Effector memory CD8-positive, alpha-beta T cell (primary cell): ENCODE results near the gene COPS9.

ENCODE experiments used
- ATAC-seq: fragments of 150-1000 bp; cut with Tn5 transposase; replicated peaks from 2 replicates; pipeline ENCODE4 v1.10.0; 2021; ENCODE audit warnings: mild to moderate bottlenecking, moderate library complexity
- DNase-seq, 3 experiments: peaks; one replicate each; pipeline ENCODE4 v3.0.0; 2021
- H3K27ac Mint-ChIP-seq, 2 donors: one replicate each; pipeline ENCODE4 v1.8.0; 2022; ENCODE audit warnings: mild to moderate bottlenecking in 2 of 2, mixed read lengths in 2 of 2, moderate library complexity in 2 of 2
- H3K27me3 Mint-ChIP-seq, 2 donors: one replicate each; pipeline ENCODE4 v1.8.0; 2022; ENCODE audit warnings: mixed read lengths in 2 of 2
- H3K36me3 Mint-ChIP-seq: one replicate; pipeline ENCODE4 v1.8.0; 2022; ENCODE audit warnings: mild to moderate bottlenecking, moderate library complexity, mixed read lengths; ENCODE audit not compliant: insufficient read depth
- H3K4me1 Mint-ChIP-seq, 2 donors: one replicate each; pipeline ENCODE4 v1.8.0; 2022; ENCODE audit warnings: low read depth in 2 of 2, mixed read lengths in 2 of 2
- H3K4me3 Mint-ChIP-seq, 2 donors: one replicate each; pipeline ENCODE4 v1.8.0; 2022; ENCODE audit warnings: mild to moderate bottlenecking in 2 of 2, mixed read lengths in 2 of 2, moderate library complexity in 2 of 2
- H3K9me3 Mint-ChIP-seq, 2 donors: one replicate each; pipeline ENCODE4 v1.8.0; 2022; ENCODE audit warnings: mixed read lengths in 2 of 2

Gene COPS9

DNA sequence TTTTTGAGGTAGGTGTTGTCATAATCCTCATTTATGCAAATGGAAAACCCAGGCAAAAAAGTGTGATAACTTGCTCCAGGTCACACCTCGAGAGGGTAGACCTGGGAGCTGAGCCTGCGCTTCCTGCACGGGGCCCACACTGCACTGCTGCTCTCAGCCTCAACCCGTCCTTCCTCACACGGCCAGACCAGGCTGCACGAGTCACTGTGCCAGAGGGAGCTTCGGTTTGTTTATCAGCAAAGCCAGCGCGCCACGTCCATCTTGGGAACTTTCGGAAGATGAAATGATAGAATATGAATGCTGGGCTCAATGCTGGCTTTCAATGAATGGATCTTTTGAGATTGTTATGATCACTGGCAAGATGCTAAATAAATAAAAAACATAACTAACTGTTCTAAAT, 14.4 kb downstream of the COPS9 start:
- H3K4me3 Mint-ChIP-seq: no peak overlapping the region
- DNase-seq (no peak), ATAC-seq (no peak)
- H3K36me3 Mint-ChIP-seq: no peaks in the 10 kb centered on the region
- H3K27me3 Mint-ChIP-seq: no peaks in the 10 kb centered on the region
- H3K27ac Mint-ChIP-seq: no peak overlapping the region
- no peaks in the 10 kb centered on the region for H3K9me3 Mint-ChIP-seq
- H3K4me1 Mint-ChIP-seq: no peaks in the 10 kb centered on the region

- DNase-seq (no peak), ATAC-seq (no peak)
- Mint-ChIP-seq H3K9me3 (no peaks in the 10 kb centered on the region), H3K36me3 (no peaks in the 10 kb centered on the region), H3K27me3 (peaks cover 3 to 4% of the 10 kb centered on the region in 2 donors), H3K27ac (no peak overlapping the region), H3K4me1 (no peaks in the 10 kb centered on the region), H3K4me3 (no peak overlapping the region)
These were observed 14.9 kb downstream of the COPS9 start for GRCh38 chr2:240121190-240121589.

DNA sequence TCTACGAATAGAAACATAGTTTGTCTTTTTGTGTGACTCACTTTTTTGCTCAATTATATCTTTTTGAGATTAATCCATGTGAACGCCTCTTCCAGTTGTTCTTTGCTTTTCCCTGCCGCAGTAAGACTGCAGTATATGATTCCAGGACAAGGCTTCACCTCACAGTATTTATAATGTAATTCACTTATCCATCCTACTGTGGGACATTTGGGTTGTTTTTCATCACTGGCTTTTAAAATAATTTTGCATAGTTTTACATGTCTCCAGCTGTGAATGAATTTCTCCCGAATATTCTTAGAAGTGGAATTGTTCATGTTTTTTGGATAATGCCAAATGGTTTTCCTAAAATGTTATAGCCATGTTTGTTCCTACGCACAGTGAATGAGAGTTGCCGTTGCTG, 21.9 kb downstream of the COPS9 start:
- Mint-ChIP-seq H3K36me3 (no peaks in the 10 kb centered on the region), H3K4me3 (no peak overlapping the region), H3K4me1 (no peaks in the 10 kb centered on the region), H3K27me3 (peaks cover 32 to 64% of the 10 kb centered on the region in 2 donors), H3K9me3 (no peaks in the 10 kb centered on the region), H3K27ac (no peak overlapping the region)
- DNase-seq (no peak), ATAC-seq (no peak)

DNA sequence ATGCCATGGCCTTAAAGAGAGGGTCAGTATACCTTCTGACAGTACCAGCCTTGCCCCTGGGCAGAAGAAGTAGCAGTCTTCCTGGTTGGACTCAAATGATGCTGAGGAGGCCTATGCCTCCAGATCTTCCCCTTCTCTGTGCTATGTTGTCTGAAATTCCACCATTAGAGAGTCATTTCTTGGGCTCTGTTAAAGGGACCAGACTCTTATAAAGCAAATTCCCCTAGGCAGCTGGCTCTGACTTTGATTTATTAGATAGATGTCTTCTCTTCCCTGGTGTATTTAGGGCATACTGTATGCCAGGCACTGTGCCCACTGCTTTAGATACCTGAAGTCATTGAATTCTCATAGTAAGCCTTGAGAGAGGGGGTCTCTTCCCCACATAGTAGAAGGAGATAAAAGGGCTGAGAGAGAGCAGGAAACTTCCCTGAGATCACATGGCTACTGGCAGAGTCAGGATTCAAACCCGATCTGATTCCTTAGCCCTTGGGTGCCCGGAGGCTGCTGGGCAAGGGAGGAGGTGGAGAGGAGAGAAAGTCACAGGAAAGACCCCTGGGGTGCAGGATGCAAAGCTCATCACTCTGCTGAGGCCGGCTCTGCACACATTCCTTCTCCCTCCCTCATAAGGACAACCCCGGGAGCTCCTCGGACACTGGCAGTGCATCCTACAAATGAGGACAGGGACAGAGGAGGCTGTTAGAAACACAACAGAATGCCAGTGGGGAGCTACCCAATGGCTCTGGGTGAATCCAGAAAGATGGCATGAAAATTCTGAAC, 23.0 kb downstream of the COPS9 start:
- no peak for ATAC-seq
- Mint-ChIP-seq H3K27me3 (peaks cover 34 to 72% of the 10 kb centered on the region in 2 donors), H3K9me3 (no peaks in the 10 kb centered on the region), H3K27ac (no peak overlapping the region), H3K4me3 (no peak overlapping the region), H3K36me3 (no peaks in the 10 kb centered on the region), H3K4me1 (no peaks in the 10 kb centered on the region)
- DNase-seq: no peak

DNA sequence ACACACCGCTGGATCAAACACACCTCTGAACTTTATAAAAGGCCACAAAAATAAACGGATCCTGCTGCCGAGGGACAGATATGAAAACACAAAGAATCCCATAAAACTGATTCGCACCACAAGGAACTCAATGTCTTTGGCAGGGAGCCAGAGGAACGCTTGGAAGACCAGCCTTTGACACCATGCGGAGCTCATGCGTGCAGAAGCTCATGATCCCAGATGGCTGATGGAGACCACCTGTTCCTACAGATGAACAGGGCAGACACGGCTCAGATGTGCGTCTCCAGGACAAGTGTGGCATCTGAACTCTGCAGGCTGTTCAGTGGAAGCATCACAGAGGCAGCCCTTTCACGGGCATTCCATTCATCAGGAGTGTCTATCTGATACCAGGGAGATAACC, 24.9 kb downstream of the COPS9 start:
- Mint-ChIP-seq H3K36me3 (no peaks in the 10 kb centered on the region), H3K4me1 (no peaks in the 10 kb centered on the region), H3K9me3 (no peaks in the 10 kb centered on the region), H3K27me3 (peaks cover 42 to 83% of the 10 kb centered on the region in 2 donors), H3K27ac (no peak overlapping the region), H3K4me3 (no peak overlapping the region)
- ATAC-seq: no peak
- DNase-seq: no peak

DNA sequence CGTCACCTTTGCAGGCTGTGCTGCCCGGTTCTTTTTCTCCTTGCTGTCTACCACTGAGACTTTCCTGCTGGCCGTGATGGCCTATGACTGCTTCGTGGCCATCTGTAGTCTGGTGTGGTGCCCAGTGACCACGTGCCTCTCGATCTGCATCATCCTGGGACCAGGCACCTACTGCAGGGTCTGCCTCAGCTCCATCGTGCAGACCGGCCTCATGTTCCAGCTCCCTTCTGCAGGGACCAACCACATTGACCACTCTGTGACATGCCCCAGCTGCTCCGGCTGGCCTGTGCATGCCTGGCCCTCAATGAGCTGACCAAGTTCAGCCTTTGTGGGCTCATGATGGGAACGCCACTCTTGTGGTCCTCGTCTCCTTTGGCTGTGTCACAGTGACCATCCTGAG, 26.7 kb downstream of the COPS9 start:
- no peak for ATAC-seq

DNA sequence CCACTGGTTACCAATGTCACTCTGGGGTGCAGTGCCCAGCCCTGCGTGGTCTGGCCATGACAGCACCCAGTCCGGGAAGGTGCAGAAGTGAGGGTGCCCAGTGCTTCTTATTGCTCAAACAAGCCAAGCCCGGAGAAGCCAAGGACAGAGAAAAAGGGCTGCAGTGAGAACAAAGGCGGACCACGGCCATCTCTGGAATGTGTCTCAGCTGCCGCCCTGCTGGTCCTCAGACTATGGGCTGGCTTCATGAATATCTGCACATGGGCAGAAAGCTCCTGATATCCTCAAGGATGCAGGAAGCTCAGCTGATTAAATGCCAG, 28.7 kb downstream of the COPS9 start:
- no peaks in the 10 kb centered on the region for H3K9me3 Mint-ChIP-seq

More for the DNA sequence above, 26.7 kb downstream of the COPS9 start:
- Mint-ChIP-seq H3K36me3 (no peaks in the 10 kb centered on the region), H3K4me3 (no peak overlapping the region), H3K27me3 (peaks cover 37 to 74% of the 10 kb centered on the region in 2 donors), H3K27ac (no peak overlapping the region), H3K9me3 (no peaks in the 10 kb centered on the region), H3K4me1 (no peaks in the 10 kb centered on the region)
- DNase-seq: no peak

GRCh38 chr2:240106765-240107476, 29.2 kb downstream of the COPS9 start:
- H3K4me1 Mint-ChIP-seq: no peaks in the 10 kb centered on the region
- no peaks in the 10 kb centered on the region for H3K36me3 Mint-ChIP-seq
- H3K27ac Mint-ChIP-seq: no peak overlapping the region
- ATAC-seq (no peak), DNase-seq (no peak)
- no peaks in the 10 kb centered on the region for H3K9me3 Mint-ChIP-seq
- H3K4me3 Mint-ChIP-seq: no peak overlapping the region
- H3K27me3 Mint-ChIP-seq: peaks cover 42 to 70% of the 10 kb centered on the region in 2 donors

More for the DNA sequence above, 28.7 kb downstream of the COPS9 start:
- no peak for ATAC-seq
- H3K4me3 Mint-ChIP-seq: no peak overlapping the region
- no peaks in the 10 kb centered on the region for H3K36me3 Mint-ChIP-seq
- H3K27me3 Mint-ChIP-seq: peaks cover 46 to 71% of the 10 kb centered on the region in 2 donors
- H3K27ac Mint-ChIP-seq: no peak overlapping the region
- H3K4me1 Mint-ChIP-seq: no peaks in the 10 kb centered on the region
- no peak for DNase-seq

- Mint-ChIP-seq H3K9me3 (no peaks in the 10 kb centered on the region), H3K36me3 (no peaks in the 10 kb centered on the region), H3K27ac (no peak overlapping the region), H3K27me3 (peaks cover 42 to 70% of the 10 kb centered on the region in 2 donors), H3K4me3 (no peak overlapping the region), H3K4me1 (no peaks in the 10 kb centered on the region)
- DNase-seq: no peak
- no peak for ATAC-seq
These were observed 30.1 kb downstream of the COPS9 start for GRCh38 chr2:240105982-240106381.

DNA sequence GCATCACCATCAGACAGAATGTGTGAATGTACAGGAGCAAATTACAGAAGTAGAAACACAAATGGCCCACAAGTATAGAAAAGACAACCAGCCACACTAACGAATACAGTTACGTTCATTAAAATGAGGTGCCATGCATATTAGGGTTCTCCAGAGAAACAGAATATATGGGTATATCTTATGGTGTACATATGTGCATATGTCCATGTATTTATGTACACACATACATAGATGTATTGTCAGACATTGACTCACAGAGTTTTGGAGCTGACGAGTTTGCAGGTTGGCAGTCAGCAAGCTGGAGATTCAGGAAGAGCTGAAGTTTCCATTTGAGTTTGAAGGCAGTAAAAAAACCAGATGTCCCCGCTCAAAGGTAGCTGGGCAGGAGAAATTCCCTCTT, 33.0 kb downstream of the COPS9 start:
- H3K4me3 Mint-ChIP-seq: no peak overlapping the region

GRCh38 chr2:240098349-240098748, 37.8 kb downstream of the COPS9 start:
- no peak overlapping the region for H3K27ac Mint-ChIP-seq
- no peak for ATAC-seq
- no peaks in the 10 kb centered on the region for H3K4me1 Mint-ChIP-seq
- H3K9me3 Mint-ChIP-seq: peaks cover 0 to 2% of the 10 kb centered on the region in 2 donors
- no peaks in the 10 kb centered on the region for H3K36me3 Mint-ChIP-seq
- peaks cover 78 to 94% of the 10 kb centered on the region in 2 donors for H3K27me3 Mint-ChIP-seq
- H3K4me3 Mint-ChIP-seq: no peak overlapping the region
- DNase-seq: no peak

More for the DNA sequence above, 33.0 kb downstream of the COPS9 start:
- Mint-ChIP-seq H3K27ac (no peak overlapping the region), H3K4me1 (no peaks in the 10 kb centered on the region), H3K27me3 (peaks cover 53 to 74% of the 10 kb centered on the region in 2 donors), H3K9me3 (no peaks in the 10 kb centered on the region), H3K36me3 (no peaks in the 10 kb centered on the region)
- no peak for ATAC-seq
- no peak for DNase-seq

GRCh38 chr2:240095556-240096523, 40.3 kb downstream of the COPS9 start:
- Mint-ChIP-seq H3K4me3 (no peak overlapping the region), H3K27ac (no peak overlapping the region), H3K36me3 (no peaks in the 10 kb centered on the region), H3K9me3 (peaks cover 0 to 2% of the 10 kb centered on the region in 2 donors), H3K4me1 (no peaks in the 10 kb centered on the region), H3K27me3 (peaks cover 76 to 85% of the 10 kb centered on the region in 2 donors)
- DNase-seq (no peak), ATAC-seq (no peak)

DNA sequence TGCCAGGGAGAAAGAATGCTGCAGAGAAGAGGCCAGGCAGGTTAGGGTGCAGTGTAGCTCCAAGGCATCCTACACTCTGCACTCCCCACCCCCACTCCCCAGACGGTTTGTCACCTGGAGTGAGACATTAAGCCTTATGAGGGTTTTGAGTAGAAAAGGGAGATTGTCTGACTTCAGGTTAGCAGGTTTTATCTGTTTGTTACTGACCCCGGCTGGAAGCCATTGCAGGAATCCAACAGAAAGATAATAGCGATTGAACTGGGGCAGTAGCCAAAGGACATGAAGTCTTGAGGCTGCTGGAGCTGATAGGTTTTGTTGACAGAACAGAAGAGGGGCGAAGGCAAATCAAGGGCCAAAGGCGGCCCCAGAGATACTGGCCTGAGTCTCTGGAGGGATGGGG, 46.8 kb downstream of the COPS9 start:
- Mint-ChIP-seq H3K4me1 (no peaks in the 10 kb centered on the region), H3K27ac (no peak overlapping the region), H3K9me3 (peaks cover 6 to 15% of the 10 kb centered on the region in 2 donors), H3K27me3 (peaks cover 51 to 64% of the 10 kb centered on the region in 2 donors), H3K36me3 (no peaks in the 10 kb centered on the region), H3K4me3 (no peak overlapping the region)
- no peak for ATAC-seq
- no peak for DNase-seq
